ENCODE measurements around the gene STXBP6. TPM values are rescaled to one million over a fixed set of nuclear protein-coding genes. Genes with fewer than 3 reads are reported as not detected.

STXBP6 gene
- total and polyA plus RNA-seq, 12 donors, result 0.06 to 3.7 (median 0.68) TPM

DNA sequence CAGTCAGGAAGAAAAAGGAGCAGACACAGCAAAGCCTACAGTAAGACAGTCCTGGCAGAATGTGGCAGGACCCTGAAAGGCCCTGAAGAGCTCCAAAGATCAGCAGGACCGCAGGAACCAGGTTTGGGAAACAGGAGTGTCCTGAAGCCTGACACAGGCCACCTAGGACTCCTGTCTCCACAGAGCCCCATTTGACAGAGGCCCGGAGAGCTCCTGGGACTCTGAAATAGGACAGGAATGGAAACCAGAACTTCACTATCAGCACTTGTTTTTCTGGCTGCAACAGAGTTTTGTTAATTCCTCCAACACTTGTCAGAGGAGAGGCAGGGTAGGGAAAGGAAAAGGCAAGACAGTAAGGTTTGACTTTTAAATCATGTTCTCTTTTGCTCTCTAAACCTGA is 12.9 kb downstream of the STXBP6 start:
- Histone ChIP-seq H3K4me3 (no peak overlapping the region), H3K27me3 (no peaks in the 10 kb centered on the region), H3K27ac (no peak overlapping the region), H3K4me1 (replicated peaks in 1 of 2) (no peaks in the 10 kb centered on the region), H3K36me3 (replicated peaks in 1 of 2) (no peaks in the 10 kb centered on the region), H3K9me3 (replicated peaks in 1 of 3) (no peaks in the 10 kb centered on the region)
- TF ChIP-seq, protein P1, sequence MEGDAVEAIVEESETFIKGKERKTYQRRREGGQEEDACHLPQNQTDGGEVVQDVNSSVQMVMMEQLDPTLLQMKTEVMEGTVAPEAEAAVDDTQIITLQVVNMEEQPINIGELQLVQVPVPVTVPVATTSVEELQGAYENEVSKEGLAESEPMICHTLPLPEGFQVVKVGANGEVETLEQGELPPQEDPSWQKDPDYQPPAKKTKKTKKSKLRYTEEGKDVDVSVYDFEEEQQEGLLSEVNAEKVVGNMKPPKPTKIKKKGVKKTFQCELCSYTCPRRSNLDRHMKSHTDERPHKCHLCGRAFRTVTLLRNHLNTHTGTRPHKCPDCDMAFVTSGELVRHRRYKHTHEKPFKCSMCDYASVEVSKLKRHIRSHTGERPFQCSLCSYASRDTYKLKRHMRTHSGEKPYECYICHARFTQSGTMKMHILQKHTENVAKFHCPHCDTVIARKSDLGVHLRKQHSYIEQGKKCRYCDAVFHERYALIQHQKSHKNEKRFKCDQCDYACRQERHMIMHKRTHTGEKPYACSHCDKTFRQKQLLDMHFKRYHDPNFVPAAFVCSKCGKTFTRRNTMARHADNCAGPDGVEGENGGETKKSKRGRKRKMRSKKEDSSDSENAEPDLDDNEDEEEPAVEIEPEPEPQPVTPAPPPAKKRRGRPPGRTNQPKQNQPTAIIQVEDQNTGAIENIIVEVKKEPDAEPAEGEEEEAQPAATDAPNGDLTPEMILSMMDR (IDR thresholded peaks at IDR 0.05), result no peak
- TF ChIP-seq POLR2A (IDR thresholded peaks at IDR 0.05), result no peak
- DNase-seq, result no peak
- intact Hi-C loops (cut with DNase I), result loop anchor here in 1 of 2 donors (5.0 kb wide), 1 partner anchor 230 kb away; no protein-coding TSS in a partner anchor
- 68 to 96% (median 83%) methylated on average over 2 of the region's 2 CpGs for WGBS, 4 donors

GRCh38 chr14:25034803-25035681 is 14.9 kb downstream of the STXBP6 start:
- no peak for TF ChIP-seq POLR2A (IDR thresholded peaks at IDR 0.05)
- TF ChIP-seq, protein P1 (IDR thresholded peaks at IDR 0.05), result no peak
- no peaks in the 10 kb centered on the region for H3K4me1 ChIP-seq (replicated peaks in 1 of 2)
- no peak overlapping the region for H3K4me3 ChIP-seq
- no peak for DNase-seq
- intact Hi-C loops (cut with DNase I), result loop anchor here in 1 of 2 donors (5.0 kb wide), 1 partner anchor 228 kb away; no protein-coding TSS in a partner anchor
- no peaks in the 10 kb centered on the region for H3K36me3 ChIP-seq (replicated peaks in 1 of 2)
- no peaks in the 10 kb centered on the region for H3K9me3 ChIP-seq (replicated peaks in 1 of 3)
- 71 to 84% (median 81%) methylated on average over 11 of the region's 11 CpGs for WGBS, 4 donors
- no peaks in the 10 kb centered on the region for H3K27me3 ChIP-seq
- no peak overlapping the region for H3K27ac ChIP-seq

GRCh38 chr14:25033358-25033757 is 16.6 kb downstream of the STXBP6 start:
- H3K27ac ChIP-seq, result no peak overlapping the region
- H3K4me3 ChIP-seq, result no peak overlapping the region
- no peaks in the 10 kb centered on the region for H3K27me3 ChIP-seq
- 83 to 95% (median 85%) methylated on average over 1 of the region's 1 CpG for WGBS, 4 donors
- no peaks in the 10 kb centered on the region for H3K36me3 ChIP-seq (replicated peaks in 1 of 2)
- DNase-seq, result no peak
- H3K9me3 ChIP-seq (replicated peaks in 1 of 3), result no peaks in the 10 kb centered on the region
- intact Hi-C loops (cut with DNase I), result no loop called here
- no peaks in the 10 kb centered on the region for H3K4me1 ChIP-seq (replicated peaks in 1 of 2)
- TF ChIP-seq, protein P1 (IDR thresholded peaks at IDR 0.05), result no peak
- no peak for TF ChIP-seq POLR2A (IDR thresholded peaks at IDR 0.05)

DNA sequence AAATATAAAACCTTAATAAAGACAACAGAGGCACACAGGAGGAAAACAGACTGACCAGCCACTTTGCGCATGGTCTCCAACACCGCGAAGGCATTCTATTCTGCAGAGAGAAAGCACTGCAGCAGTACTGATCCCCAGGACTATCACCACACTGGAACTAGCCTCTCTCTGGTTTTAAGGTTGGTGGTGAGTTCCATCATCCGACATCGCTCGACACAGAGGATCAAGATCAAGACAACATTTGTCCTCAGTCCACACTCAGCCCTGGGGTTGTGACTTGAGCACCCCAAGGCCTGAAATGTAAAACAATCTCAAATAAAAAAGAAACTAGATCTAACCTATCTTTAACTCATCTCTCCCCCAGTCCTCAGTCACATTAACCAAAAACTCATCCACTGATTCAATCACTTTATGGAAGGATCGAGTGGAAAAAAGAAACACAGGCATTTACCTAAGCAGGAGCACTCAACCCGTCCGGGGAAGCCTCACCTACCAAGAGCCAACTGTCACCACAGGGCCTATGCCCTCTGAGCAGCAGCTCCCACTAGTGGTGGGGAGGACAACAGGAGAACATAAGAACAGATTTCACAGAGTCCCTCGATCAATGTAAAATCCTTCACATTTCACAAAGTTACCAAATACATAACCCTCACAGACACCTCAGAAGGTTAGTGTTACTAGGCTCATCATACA is 17.7 kb downstream of the STXBP6 start:
- intact Hi-C loops (cut with DNase I), result no loop called here
- no peaks in the 10 kb centered on the region for H3K36me3 ChIP-seq (replicated peaks in 1 of 2)
- TF ChIP-seq POLR2A (IDR thresholded peaks at IDR 0.05), result no peak
- TF ChIP-seq, protein P1 (IDR thresholded peaks at IDR 0.05), result no peak
- H3K4me3 ChIP-seq, result no peak overlapping the region
- WGBS, 4 donors, result 90 to 95% (median 93%) methylated on average over 10 of the region's 10 CpGs
- no peak overlapping the region for H3K27ac ChIP-seq
- no peaks in the 10 kb centered on the region for H3K9me3 ChIP-seq (replicated peaks in 1 of 3)
- no peaks in the 10 kb centered on the region for H3K4me1 ChIP-seq (replicated peaks in 1 of 2)
- no peak for DNase-seq
- H3K27me3 ChIP-seq, result no peaks in the 10 kb centered on the region
